ENCODE results near the gene INAFM1.
"Not testable (repeated sequence)": the region's sequence is repeated elsewhere in the genome, so short reads cannot be mapped to it uniquely, and the experiment has no call there.

The INAFM1 gene

DNA sequence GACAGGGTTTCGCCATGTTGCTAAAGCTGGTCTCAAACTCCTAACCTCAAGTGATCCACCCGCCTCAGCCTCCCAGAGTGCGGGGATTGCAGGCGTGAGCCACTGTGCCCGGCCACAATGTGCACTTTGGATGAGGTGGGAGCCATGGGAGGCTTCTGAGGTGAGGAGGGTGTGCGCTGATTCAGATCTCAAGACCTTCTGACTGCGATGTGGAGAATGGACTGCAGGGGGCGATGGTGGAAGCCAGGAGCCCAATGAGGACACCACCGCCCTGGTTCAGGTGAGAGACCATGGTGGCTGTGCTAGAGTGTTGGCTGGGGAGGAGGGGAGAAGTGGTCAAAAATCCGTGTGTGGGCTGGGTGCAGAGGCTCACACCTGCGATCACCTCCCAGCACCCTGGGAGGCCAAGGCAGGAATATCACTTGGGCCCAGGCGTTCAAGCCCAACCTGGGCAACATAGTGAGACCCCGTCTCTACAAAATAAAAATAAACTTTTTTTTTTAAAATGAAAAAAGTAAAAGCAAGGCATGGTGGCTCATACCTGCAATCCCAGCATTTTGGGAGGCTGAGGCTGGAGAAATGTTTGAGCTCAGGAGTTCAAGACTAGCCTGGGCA, 5.6 kb downstream of the INAFM1 start:
- in situ Hi-C loops (cut with HindIII; ENCODE audit: low pct_unique_long_range_greater_than_20kb, low sequenced_read_pairs) = no loop called here

DNA sequence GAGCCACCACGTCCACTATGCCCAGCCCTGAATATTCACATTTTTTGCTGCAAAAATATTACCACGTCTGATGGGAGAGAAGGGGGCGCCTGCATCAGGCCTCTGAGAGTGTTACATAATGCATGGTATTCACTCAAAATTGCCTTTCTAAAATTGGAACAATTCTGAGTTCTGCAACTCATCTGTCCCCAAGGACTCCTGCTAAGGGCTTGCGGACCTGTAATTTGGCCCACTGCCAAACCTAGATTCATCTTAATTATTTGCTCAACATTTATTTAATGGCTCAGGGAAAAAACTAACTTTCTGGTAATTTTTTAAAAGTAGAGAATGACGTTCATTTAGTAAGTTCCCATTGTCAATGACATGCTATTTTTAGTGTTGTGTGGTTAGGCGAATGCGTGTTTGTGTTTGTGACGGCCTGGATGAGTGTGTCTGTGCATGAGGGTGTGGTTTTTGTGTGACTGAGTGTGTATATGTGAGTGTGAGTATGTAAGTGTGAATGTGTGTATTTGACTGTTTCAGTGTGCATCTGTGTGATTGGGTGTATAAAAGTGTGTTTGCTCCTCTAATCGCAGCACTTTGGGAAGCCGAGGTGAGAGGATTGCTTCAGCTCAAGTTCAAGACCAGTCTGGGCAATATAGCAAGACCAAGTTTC, 8.8 kb downstream of the INAFM1 start:
- DNase-seq (ENCODE audit: low read depth in 1 of 2, low spot score in 1 of 2) = no peak
- TF ChIP-seq JUND (IDR thresholded peaks at IDR 0.05; ENCODE audit: low read depth) = no peak
- in situ Hi-C loops (cut with HindIII; ENCODE audit: low pct_unique_long_range_greater_than_20kb, low sequenced_read_pairs) = no loop called here

More for the DNA sequence above, 5.6 kb downstream of the INAFM1 start:
- DNase-seq (ENCODE audit: low read depth in 1 of 2, low spot score in 1 of 2) = peak in 1 of 2 experiments; percentile 46
- no peak for TF ChIP-seq JUND (IDR thresholded peaks at IDR 0.05; ENCODE audit: low read depth)

DNA sequence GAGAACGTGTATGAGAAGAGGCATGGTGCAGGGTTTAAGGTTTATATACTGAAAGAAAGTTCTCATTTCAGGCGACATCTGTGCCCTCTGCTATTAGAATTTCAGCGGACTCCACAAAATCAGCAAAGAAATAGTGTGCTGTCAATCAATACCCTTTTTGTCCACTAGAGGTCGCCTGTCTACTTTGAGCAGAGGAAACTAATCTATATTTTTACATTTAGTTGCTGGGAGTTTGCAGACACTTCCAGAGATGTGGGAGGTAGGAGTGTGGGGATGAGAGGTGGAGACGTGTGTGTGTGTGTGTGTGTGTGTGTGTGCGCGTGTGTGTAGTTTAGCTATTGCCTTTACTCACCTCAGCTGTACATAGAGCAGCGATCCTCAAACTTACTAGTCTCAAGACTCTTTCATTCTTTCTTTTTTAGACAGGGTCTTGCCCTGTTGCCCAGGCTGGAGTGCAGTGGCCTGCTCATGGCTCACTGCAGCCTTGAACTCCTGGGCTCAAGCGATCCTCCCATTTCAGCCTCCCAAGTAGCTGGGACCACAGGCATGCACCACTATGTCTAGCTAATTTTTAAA, 9.7 kb downstream of the INAFM1 start:
- DNase-seq (ENCODE audit: low read depth in 1 of 2, low spot score in 1 of 2) = peak in 1 of 2 experiments; percentile 63
- in situ Hi-C loops (cut with HindIII; ENCODE audit: low pct_unique_long_range_greater_than_20kb, low sequenced_read_pairs) = no loop called here

DNA sequence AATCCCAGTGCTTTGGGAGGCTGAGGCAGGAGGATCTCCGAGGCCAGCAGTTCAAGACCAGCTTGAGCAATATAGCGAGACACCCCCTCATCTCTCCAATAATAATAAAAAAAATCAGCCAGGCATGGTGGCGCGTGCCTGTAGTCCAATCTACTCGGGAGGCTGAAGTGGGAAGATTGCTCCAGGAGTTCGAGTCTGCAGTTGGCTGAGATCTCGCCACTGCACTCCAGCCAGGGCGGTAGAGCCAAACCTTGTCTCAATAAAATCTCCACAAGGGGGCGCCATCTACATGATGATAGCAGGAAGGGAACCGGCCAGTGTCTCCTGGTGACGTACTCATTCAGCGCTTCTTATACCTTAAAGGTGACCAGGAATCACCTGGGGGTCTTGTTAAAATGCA, 21.4 kb downstream of the INAFM1 start:
- no peak for TF ChIP-seq JUND (IDR thresholded peaks at IDR 0.05; ENCODE audit: low read depth)
- DNase-seq (ENCODE audit: low read depth in 1 of 2, low spot score in 1 of 2) = peak; percentile 61 to 87
- in situ Hi-C loops (cut with HindIII; ENCODE audit: low pct_unique_long_range_greater_than_20kb, low sequenced_read_pairs) = no loop called here

More for the DNA sequence above, 9.7 kb downstream of the INAFM1 start:
- no peak for TF ChIP-seq JUND (IDR thresholded peaks at IDR 0.05; ENCODE audit: low read depth)

DNA sequence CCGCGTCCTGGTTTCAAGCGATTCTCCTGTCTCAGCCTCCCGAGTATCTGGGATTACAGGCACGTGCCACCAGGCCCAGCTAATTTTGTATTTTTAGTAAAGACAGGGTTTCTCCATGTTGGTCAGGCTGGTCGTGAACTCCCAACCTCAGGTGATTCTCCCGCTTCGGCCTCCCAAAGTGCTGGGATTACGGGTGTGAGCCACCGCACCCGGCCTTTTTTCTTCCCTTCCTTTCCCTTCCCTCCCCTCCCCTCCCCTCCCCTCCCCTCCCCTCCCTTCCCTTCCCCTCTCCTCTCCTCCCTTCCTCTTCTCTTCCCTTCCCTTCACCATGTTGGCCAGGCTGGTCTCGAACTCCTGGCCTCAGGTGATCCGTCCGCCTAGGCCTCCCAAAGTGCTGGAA, 26.2 kb downstream of the INAFM1 start:
- in situ Hi-C loops (cut with HindIII; ENCODE audit: low pct_unique_long_range_greater_than_20kb, low sequenced_read_pairs); DNase-seq (ENCODE audit: low read depth in 1 of 2, low spot score in 1 of 2): not testable (repeated sequence)

DNA sequence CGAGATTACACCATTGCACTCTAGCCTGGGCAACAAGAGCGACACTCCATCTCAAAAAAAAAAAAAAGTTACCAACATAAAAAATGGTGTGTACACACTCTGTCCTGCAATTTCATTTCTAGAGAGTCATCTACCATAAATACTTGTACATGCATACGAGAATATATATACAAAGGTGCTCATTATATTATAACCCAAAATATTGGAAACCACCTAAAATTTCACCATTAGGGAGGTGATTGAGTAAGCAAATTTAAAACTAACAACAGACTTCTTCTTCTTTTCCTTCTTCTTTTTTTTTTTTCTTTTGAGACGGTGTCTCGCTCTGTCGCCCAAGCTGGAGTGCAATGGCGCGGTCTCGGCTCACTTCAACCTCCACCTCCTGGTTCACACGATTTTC, 27.6 kb downstream of the INAFM1 start:
- in situ Hi-C loops (cut with HindIII; ENCODE audit: low pct_unique_long_range_greater_than_20kb, low sequenced_read_pairs) = no loop called here
- no peak for TF ChIP-seq JUND (IDR thresholded peaks at IDR 0.05; ENCODE audit: low read depth)
- no peak for DNase-seq (ENCODE audit: low read depth in 1 of 2, low spot score in 1 of 2)

DNA sequence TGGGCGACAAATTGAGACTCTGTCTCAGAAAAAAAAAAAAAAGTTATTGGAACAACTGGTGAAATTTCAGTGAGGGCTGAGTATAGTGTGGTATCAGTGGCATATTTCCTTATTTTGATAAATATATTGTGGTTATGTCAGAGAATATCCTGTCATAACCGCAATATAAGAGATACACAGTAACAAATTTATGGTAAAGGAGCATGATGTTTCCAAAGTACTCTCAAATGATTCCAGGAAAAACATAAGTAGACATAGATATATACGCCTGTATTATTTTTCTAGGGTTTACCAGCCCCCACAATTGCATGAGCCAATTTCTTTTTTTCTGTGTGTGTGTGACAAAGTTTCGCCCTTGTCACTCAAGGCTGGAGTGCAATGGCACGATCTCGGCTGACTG, 29.3 kb downstream of the INAFM1 start:
- TF ChIP-seq JUND (IDR thresholded peaks at IDR 0.05; ENCODE audit: low read depth) = no peak
- in situ Hi-C loops (cut with HindIII; ENCODE audit: low pct_unique_long_range_greater_than_20kb, low sequenced_read_pairs) = no loop called here
- DNase-seq (ENCODE audit: low read depth in 1 of 2, low spot score in 1 of 2) = no peak

DNA sequence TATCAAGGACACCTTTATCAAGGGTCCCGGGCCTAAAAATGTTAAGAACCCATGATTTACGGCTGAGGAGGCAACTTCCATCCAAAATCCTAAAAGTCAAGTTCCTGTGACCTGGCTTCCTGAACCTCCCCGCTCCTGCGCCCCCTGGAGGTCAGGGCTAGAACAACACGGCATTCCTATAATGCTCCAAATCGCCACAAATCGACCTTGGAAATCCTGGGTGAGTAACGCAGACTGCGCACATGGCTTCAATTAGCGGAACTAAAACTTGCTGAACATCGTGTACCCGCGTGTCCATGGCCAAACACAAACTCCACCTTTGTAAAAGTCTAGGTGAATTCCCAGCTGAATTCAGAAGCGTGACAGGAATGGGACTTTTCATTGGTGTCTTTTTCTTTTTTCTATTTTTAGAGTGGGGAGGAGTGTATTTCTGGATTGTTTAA, 30.6 kb downstream of the INAFM1 start:
- in situ Hi-C loops (cut with HindIII; ENCODE audit: low pct_unique_long_range_greater_than_20kb, low sequenced_read_pairs) = no loop called here
- DNase-seq (ENCODE audit: low read depth in 1 of 2, low spot score in 1 of 2) = peak; percentile 41 to 76
- no peak for TF ChIP-seq JUND (IDR thresholded peaks at IDR 0.05; ENCODE audit: low read depth)

DNA sequence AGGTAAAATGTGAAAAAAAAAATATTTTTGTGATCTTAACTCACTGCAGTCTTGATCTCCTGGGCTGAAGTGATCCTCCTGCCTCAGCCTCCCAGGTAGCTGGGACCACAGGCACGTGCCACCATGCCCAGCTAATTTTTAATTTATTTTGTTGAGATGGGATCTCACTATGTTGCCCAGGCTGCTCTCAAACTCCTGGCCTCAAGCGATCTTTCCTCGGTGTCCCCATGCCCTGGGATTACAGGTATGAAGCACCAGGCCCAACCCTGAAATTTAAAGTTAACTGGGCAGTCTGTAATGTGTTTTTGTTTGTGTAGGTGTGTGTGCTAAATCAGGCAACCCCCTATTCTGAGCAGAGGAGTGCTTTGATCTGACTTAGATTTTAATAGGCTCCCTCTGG, 31.6 kb downstream of the INAFM1 start:
- TF ChIP-seq JUND (IDR thresholded peaks at IDR 0.05; ENCODE audit: low read depth) = no peak
- in situ Hi-C loops (cut with HindIII; ENCODE audit: low pct_unique_long_range_greater_than_20kb, low sequenced_read_pairs) = no loop called here

DNA sequence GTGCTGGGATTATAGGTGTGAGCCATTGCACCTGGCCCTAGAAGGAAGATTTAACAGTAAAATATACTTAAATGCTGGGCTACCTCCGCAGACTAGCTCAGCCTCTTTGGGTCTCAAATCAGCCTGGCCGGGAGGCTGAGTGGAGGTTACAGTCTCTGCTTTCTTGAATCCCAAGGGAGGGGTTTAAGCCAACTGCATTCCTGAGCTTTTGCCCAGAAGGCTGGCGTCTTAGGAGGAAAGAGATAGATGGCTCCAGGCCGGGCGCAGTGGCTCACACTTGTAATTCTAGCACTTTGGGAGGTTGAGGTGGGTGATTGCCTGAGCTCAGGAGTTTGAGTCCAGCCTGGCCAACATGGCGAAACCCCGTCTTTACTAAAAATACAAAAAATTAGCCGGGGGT, 34.4 kb downstream of the INAFM1 start:
- no peak for DNase-seq (ENCODE audit: low read depth in 1 of 2, low spot score in 1 of 2)
- no peak for TF ChIP-seq JUND (IDR thresholded peaks at IDR 0.05; ENCODE audit: low read depth)
- in situ Hi-C loops (cut with HindIII; ENCODE audit: low pct_unique_long_range_greater_than_20kb, low sequenced_read_pairs) = no loop called here

More for the DNA sequence above, 31.6 kb downstream of the INAFM1 start:
- no peak for DNase-seq (ENCODE audit: low read depth in 1 of 2, low spot score in 1 of 2)

DNA sequence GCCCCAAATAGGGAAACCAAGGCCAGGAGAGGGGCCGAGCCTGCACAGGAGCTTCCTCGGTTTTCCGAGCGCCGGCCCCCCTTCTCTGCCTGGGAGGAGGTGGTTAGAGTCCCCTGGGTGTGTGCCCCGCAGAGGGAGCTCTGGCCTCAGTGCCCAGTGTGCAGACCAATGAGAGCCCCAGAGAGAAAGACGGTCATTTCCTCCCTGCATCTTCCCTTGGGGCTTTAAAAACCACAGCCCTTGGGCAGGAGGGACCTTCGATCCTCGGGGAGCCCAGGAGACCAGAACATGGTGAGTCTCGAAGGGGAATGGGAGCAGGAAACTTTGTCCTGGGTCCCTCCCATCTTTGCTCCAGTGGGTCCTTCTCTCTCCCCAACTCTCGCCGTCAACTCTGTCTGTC, 34.9 kb downstream of the INAFM1 start, which contains the start of gene C5AR1:
Gene C5AR1 (plus strand): TSS at position 254 of the 400 bp plus-strand sequence. CDS start 35 bp downstream, at position 289.
- no peak for TF ChIP-seq JUND (IDR thresholded peaks at IDR 0.05; ENCODE audit: low read depth)
- no peak for DNase-seq (ENCODE audit: low read depth in 1 of 2, low spot score in 1 of 2)
- in situ Hi-C loops (cut with HindIII; ENCODE audit: low pct_unique_long_range_greater_than_20kb, low sequenced_read_pairs) = no loop called here

DNA sequence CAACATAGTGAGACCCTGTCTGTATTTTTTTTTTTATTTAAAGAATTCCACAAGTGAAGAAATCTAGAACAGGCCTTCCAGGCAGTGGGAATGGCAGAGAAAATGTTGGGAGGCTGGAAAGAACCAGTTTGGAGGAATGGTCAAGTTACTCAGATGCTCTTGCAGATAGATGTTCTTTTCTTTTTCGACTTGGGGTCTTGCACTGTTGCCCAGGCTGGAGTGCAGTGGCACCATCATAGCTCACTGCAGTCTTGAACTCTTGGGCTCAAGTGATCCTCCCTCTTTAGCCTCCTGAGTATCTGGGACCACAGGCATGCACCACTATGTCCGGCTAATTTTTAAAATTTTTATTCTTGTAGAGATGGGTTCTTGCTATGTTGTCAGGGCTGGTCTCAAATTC, 35.6 kb downstream of the INAFM1 start:
- no peak for DNase-seq (ENCODE audit: low read depth in 1 of 2, low spot score in 1 of 2)
- in situ Hi-C loops (cut with HindIII; ENCODE audit: low pct_unique_long_range_greater_than_20kb, low sequenced_read_pairs) = no loop called here
- no peak for TF ChIP-seq JUND (IDR thresholded peaks at IDR 0.05; ENCODE audit: low read depth)

DNA sequence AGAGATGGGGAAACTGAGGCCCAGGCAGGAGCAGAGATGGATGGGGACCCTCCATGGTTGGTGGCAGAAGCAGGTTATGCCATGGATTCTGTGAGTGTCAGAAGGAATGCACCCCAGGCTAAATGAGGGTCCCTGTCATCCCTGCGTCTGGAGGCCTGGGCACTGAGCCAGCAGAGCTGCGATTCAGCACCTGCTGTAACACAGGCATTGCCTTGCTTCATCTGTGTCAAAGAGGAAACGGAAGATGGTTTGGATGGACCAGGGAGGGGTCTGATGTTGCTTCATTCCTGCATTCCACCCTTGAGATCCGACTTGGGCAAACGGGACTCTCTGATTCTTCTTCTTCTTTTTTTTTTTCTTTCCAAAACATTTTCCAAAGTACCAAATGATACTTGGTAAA, 36.1 kb downstream of the INAFM1 start:
- DNase-seq (ENCODE audit: low read depth in 1 of 2, low spot score in 1 of 2) = no peak
- in situ Hi-C loops (cut with HindIII; ENCODE audit: low pct_unique_long_range_greater_than_20kb, low sequenced_read_pairs) = no loop called here
- no peak for TF ChIP-seq JUND (IDR thresholded peaks at IDR 0.05; ENCODE audit: low read depth)
